OCI-LY1 (cell line): Measurements from ENCODE around the gene SORL1-AS1.
A peak's percentile ranks its signal among the peaks of the same experiment; 100 is the strongest.

ENCODE experiments used
- H2AFZ ChIP-seq: fragments of 200-600 bp; sonication (generic), shearing (Covaris generic); 2 replicates; pipeline ENCODE4 v1.6.0; 2014; ENCODE audit warnings: antibody characterized with exemption, mild to moderate bottlenecking, low read length
- H3F3A ChIP-seq: fragments of 200-600 bp; sonication (generic), shearing (Covaris generic); 2 replicates; pipeline ENCODE4 v1.6.0; 2014; ENCODE audit warnings: mild to moderate bottlenecking, antibody characterized with exemption, low read length, moderate library complexity; ENCODE audit not compliant: insufficient read depth
- H3K27ac ChIP-seq: fragments of 200-600 bp; sonication (generic); 2 replicates; pipeline ENCODE4 v1.5.1; 2014; ENCODE audit warnings: low read length, mixed run types, mild to moderate bottlenecking, low read depth; ENCODE audit not compliant: poor library complexity, severe bottlenecking
- H3K27me3 ChIP-seq: fragments of 200-600 bp; sonication (generic); 2 replicates; pipeline ENCODE4 v1.6.0; 2014; ENCODE audit warnings: antibody characterized with exemption, mild to moderate bottlenecking, low read length, moderate library complexity; ENCODE audit not compliant: insufficient read depth
- H3K36me3 ChIP-seq: fragments of 200-600 bp; sonication (generic); 2 replicates; pipeline ENCODE4 v1.6.1; 2014; ENCODE audit warnings: mild to moderate bottlenecking, antibody characterized with exemption, low read length, moderate library complexity, mixed read lengths; ENCODE audit not compliant: insufficient read depth
- H3K4me1 ChIP-seq: fragments of 200-600 bp; sonication (generic); 2 replicates; pipeline ENCODE4 v1.5.1; 2014; ENCODE audit warnings: mild to moderate bottlenecking, low read length, moderate library complexity; ENCODE audit not compliant: insufficient read depth, severe bottlenecking
- H3K4me2 ChIP-seq: fragments of 200-600 bp; sonication (generic), shearing (Covaris generic); 2 replicates; pipeline ENCODE4 v1.6.1; 2014; ENCODE audit warnings: low read length
- H3K4me3 ChIP-seq: fragments of 200-600 bp; sonication (generic); 2 replicates; pipeline ENCODE4 v1.5.1; 2014; ENCODE audit warnings: low read length, low read depth, mild to moderate bottlenecking, mixed read lengths; ENCODE audit not compliant: poor library complexity, severe bottlenecking
- H3K79me2 ChIP-seq: fragments of 200-600 bp; shearing (Covaris generic); 2 replicates; pipeline ENCODE4 v1.6.1; 2016; ENCODE audit warnings: mixed run types, low read length, mixed read lengths; ENCODE audit not compliant: insufficient read depth
- H3K9ac ChIP-seq: fragments of 200-600 bp; sonication (generic), shearing (Covaris generic); 2 replicates; pipeline ENCODE4 v1.6.1; 2014; ENCODE audit warnings: mild to moderate bottlenecking, low read length, mixed read lengths
- H3K9me2 ChIP-seq: fragments of 200-600 bp; sonication (generic), shearing (Covaris generic); 2 replicates; pipeline ENCODE4 v1.6.1; 2014; ENCODE audit warnings: low read depth, mild to moderate bottlenecking, low read length, mixed read lengths
- H3K9me3 ChIP-seq: fragments of 200-600 bp; shearing (Covaris generic); 2 replicates; pipeline ENCODE4 v1.6.1; 2014; ENCODE audit warnings: low read length, mixed read lengths
- H4K20me1 ChIP-seq: fragments of 200-600 bp; sonication (generic), shearing (Covaris generic); 2 replicates; pipeline ENCODE4 v1.6.0; 2016; ENCODE audit warnings: mild to moderate bottlenecking, low read length; ENCODE audit not compliant: insufficient read depth
- CTCF ChIP-seq: fragments of 200-600 bp; sonication (generic), shearing (Covaris generic); IDR thresholded peaks from 2 replicates; pipeline ENCODE4 v1.5.1; 2017; ENCODE audit warnings: mild to moderate bottlenecking, antibody characterized with exemption, low read length, moderate library complexity, mixed read lengths
- EZH2 ChIP-seq: fragments of 200-600 bp; sonication (generic), shearing (Covaris generic); IDR thresholded peaks from 2 replicates; pipeline ENCODE4 v1.8.0; 2017; ENCODE audit warnings: borderline replicate concordance, mixed run types, mild to moderate bottlenecking, antibody characterized with exemption, low read length, moderate library complexity, mixed read lengths

The SORL1-AS1 gene

GRCh38 chr11:121408830-121409229 lies 43.9 kb downstream of the SORL1-AS1 start:
- Histone ChIP-seq H3K27me3 (no peaks in the 10 kb centered on the region), H3K9ac (no peak overlapping the region), H3K4me3 (no peak overlapping the region), H3K79me2 (no peaks in the 10 kb centered on the region), H3K4me2 (no peak overlapping the region), H3F3A (no peaks in the 10 kb centered on the region), H4K20me1 (no peaks in the 10 kb centered on the region), H2AFZ (no peak overlapping the region), H3K36me3 (no peaks in the 10 kb centered on the region), H3K9me2 (no peaks in the 10 kb centered on the region), H3K4me1 (peaks cover 39% of the 10 kb centered on the region), H3K27ac (no peak overlapping the region), H3K9me3 (no peaks in the 10 kb centered on the region)
- TF ChIP-seq CTCF (no peak), EZH2 (no peak)

GRCh38 chr11:121406291-121406690 lies 46.5 kb downstream of the SORL1-AS1 start:
- Histone ChIP-seq H2AFZ (0 out of 2 replicates have a peak overlapping the region, but pooled peaks have one; percentile 27), H3K27ac (peak overlapping the region; percentile 70), H4K20me1 (no peaks in the 10 kb centered on the region), H3K4me1 (peaks cover 39% of the 10 kb centered on the region), H3F3A (no peaks in the 10 kb centered on the region), H3K9me3 (peaks cover 4% of the 10 kb centered on the region), H3K9me2 (no peaks in the 10 kb centered on the region), H3K4me2 (peak overlapping the region; percentile 53), H3K4me3 (no peak overlapping the region), H3K9ac (no peak overlapping the region; the same call in 1 of the 2 replicates), H3K79me2 (no peaks in the 10 kb centered on the region), H3K27me3 (no peaks in the 10 kb centered on the region), H3K36me3 (no peaks in the 10 kb centered on the region)
- TF ChIP-seq EZH2 (no peak), CTCF (no peak)

- Histone ChIP-seq H3K4me1 (peaks cover 39% of the 10 kb centered on the region), H3F3A (no peaks in the 10 kb centered on the region), H3K27ac (peak overlapping the region; percentile 70)
These were observed 47.1 kb downstream of the SORL1-AS1 start for GRCh38 chr11:121405646-121406045.

More at GRCh38 chr11:121405646-121406045, 47.1 kb downstream of the SORL1-AS1 start:
- no peak for TF ChIP-seq CTCF
- TF ChIP-seq EZH2, result no peak
- H4K20me1 ChIP-seq, result no peaks in the 10 kb centered on the region
- H3K27me3 ChIP-seq, result no peaks in the 10 kb centered on the region
- peaks cover 7% of the 10 kb centered on the region for H3K9me3 ChIP-seq
- no peak overlapping the region; the same call in 1 of the 2 replicates for H3K9ac ChIP-seq
- no peaks in the 10 kb centered on the region for H3K9me2 ChIP-seq
- no peaks in the 10 kb centered on the region for H3K79me2 ChIP-seq
- H3K36me3 ChIP-seq, result no peaks in the 10 kb centered on the region
- 0 out of 2 replicates have a peak overlapping the region, but pooled peaks have one; percentile 53 for H3K4me2 ChIP-seq
- H3K4me3 ChIP-seq, result no peak overlapping the region
- no peak overlapping the region for H2AFZ ChIP-seq
